Small intestine (tissue), 7 donors: ENCODE results near the gene VWF. TPM values are rescaled to one million over a fixed set of nuclear protein-coding genes. Genes with fewer than 3 reads are reported as not detected.
"Not testable (repeated sequence)": the region's sequence is repeated elsewhere in the genome, so short reads cannot be mapped to it uniquely, and the experiment has no call there.

Experiments used
- DNase-seq, 2 donors: peaks; one replicate each; pipeline versions ENCODE4 v3.0.0 to v3.0.0-alpha.2; 2013
- FAIRE-seq: peaks from 2 replicates; lab custom pipeline; 2012; peaks lifted over from hg19 to GRCh38; lab: Jason Lieb, UNC
- H3K27ac ChIP-seq, 3 donors: one replicate each; pipeline ENCODE4 v1.5.1; 2013; ENCODE audit warnings: low read length in 2 of 3, mild to moderate bottlenecking in 2 of 3, control low read depth in 1 of 3, inconsistent platforms in 1 of 3, low read depth in 1 of 3, moderate library complexity in 1 of 3
- H3K27me3 ChIP-seq, 3 donors: one replicate each; pipeline ENCODE4 v1.6.1; 2013; ENCODE audit warnings: low read length in 3 of 3, inconsistent platforms in 1 of 3; ENCODE audit not compliant: control insufficient read depth in 3 of 3, insufficient read depth in 3 of 3
- H3K36me3 ChIP-seq, 3 donors: one replicate each; pipeline ENCODE4 v1.6.1; 2013; ENCODE audit warnings: low read length in 3 of 3, inconsistent platforms in 1 of 3, low read depth in 1 of 3, mild to moderate bottlenecking in 1 of 3, moderate library complexity in 1 of 3; ENCODE audit not compliant: control insufficient read depth in 3 of 3, insufficient read depth in 2 of 3
- H3K4me1 ChIP-seq, 3 donors: one replicate each; pipeline ENCODE4 v1.6.1; 2013; ENCODE audit warnings: low read length in 2 of 3, inconsistent platforms in 1 of 3, low read depth in 1 of 3, mild to moderate bottlenecking in 1 of 3, moderate library complexity in 1 of 3; ENCODE audit not compliant: control insufficient read depth in 3 of 3, insufficient read depth in 2 of 3
- H3K4me3 ChIP-seq, 3 donors: one replicate each; pipeline ENCODE4 v1.5.1; 2013; ENCODE audit warnings: low read length in 3 of 3, control low read depth in 1 of 3, inconsistent platforms in 1 of 3, low read depth in 1 of 3, mild to moderate bottlenecking in 1 of 3, moderate library complexity in 1 of 3
- H3K9me3 ChIP-seq, 2 donors: one replicate each; pipeline ENCODE4 v1.6.1; 2013; ENCODE audit warnings: low read depth in 1 of 2, low read length in 1 of 2; ENCODE audit not compliant: control insufficient read depth in 2 of 2, insufficient read depth in 1 of 2
- WGBS, 3 donors: extraction: QIAGEN DNeasy Blood & Tissue Kit; methylation state at CpG; one replicate each; pipeline ENCODE4 v1.1.7; 2013; 5-methylcytosine and 5-hydroxymethylcytosine counted together
- polyA plus RNA-seq, 4 donors: library from polyadenylated mRNA; stranded (reverse) in 3 of 4; unstranded in 1 of 4; fragments of 200-250 nt in 3 of 4; fragments of 120-200 nt in 1 of 4; gene quantifications; one replicate each; pipeline versions ENCODE4 v1.2.1 to v1.2.3, GENCODE V29; 2013
- donor health status: healthy with polysubstance abuse.
- donor health status: control.
- donor health status: control.
- donor health status: Bipolar disorder and iron deficiency.
- donor health status: healthy.

Gene VWF
- polyA plus RNA-seq, 4 donors = 2.2 to 82.9 (median 6.1) TPM

- Histone ChIP-seq H3K27me3 (no peaks in the 10 kb centered on the region), H3K4me1 (no peaks in the 10 kb centered on the region), H3K27ac (no peak overlapping the region), H3K36me3 (no peaks in the 10 kb centered on the region), H3K4me3 (no peak overlapping the region), H3K9me3 (peaks cover 0 to 6% of the 10 kb centered on the region in 2 donors)
- FAIRE-seq (no peak), DNase-seq (no peak)
- WGBS, 3 donors = 78 to 81% (median 79%) methylated on average over 8 of the region's 8 CpGs
These were observed 93.5 kb downstream of the VWF start for GRCh38 chr12:6031001-6031400.

GRCh38 chr12:6030081-6030480, 94.4 kb downstream of the VWF start:
- no peak for FAIRE-seq
- DNase-seq = no peak
- no peaks in the 10 kb centered on the region for H3K27me3 ChIP-seq
- H3K27ac ChIP-seq = no peak overlapping the region
- no peaks in the 10 kb centered on the region for H3K36me3 ChIP-seq
- peaks cover 0 to 6% of the 10 kb centered on the region in 2 donors for H3K9me3 ChIP-seq
- no peak overlapping the region for H3K4me3 ChIP-seq
- 65 to 78% (median 72%) methylated on average over 3 of the region's 3 CpGs for whole genome bisulfite sequencing, 3 donors
- H3K4me1 ChIP-seq = no peaks in the 10 kb centered on the region

- FAIRE-seq (no peak), DNase-seq (no peak)
- H3K9me3 ChIP-seq = peaks cover 0 to 6% of the 10 kb centered on the region in 2 donors
- no peaks in the 10 kb centered on the region for H3K4me1 ChIP-seq
- H3K27ac ChIP-seq = no peak overlapping the region
- no peaks in the 10 kb centered on the region for H3K36me3 ChIP-seq
- no peak overlapping the region for H3K4me3 ChIP-seq
- WGBS, 3 donors = 71 to 81% (median 77%) methylated on average over 5 of the region's 5 CpGs
- H3K27me3 ChIP-seq = no peaks in the 10 kb centered on the region
These were observed 95.1 kb downstream of the VWF start for GRCh38 chr12:6029401-6029800.

GRCh38 chr12:6026998-6027397, 97.5 kb downstream of the VWF start:
- no peaks in the 10 kb centered on the region for H3K4me1 ChIP-seq
- peaks cover 0 to 6% of the 10 kb centered on the region in 2 donors for H3K9me3 ChIP-seq
- H3K27me3 ChIP-seq = no peaks in the 10 kb centered on the region
- H3K36me3 ChIP-seq = no peaks in the 10 kb centered on the region
- DNase-seq = no peak
- no peak overlapping the region for H3K4me3 ChIP-seq
- 64 to 77% (median 71%) methylated on average over 6 of the region's 6 CpGs for WGBS, 3 donors
- H3K27ac ChIP-seq = no peak overlapping the region
- no peak for FAIRE-seq

- not testable (repeated sequence) for H3K9me3 ChIP-seq, H3K4me3 ChIP-seq, H3K36me3 ChIP-seq, DNase-seq, FAIRE-seq, H3K27ac ChIP-seq, H3K27me3 ChIP-seq, H3K4me1 ChIP-seq
- WGBS, 3 donors = 74 to 82% (median 80%) methylated on average over 8 of the region's 9 CpGs
These were observed 98.7 kb downstream of the VWF start for GRCh38 chr12:6025703-6026298.

GRCh38 chr12:6024066-6024465, 100.4 kb downstream of the VWF start:
- FAIRE-seq, DNase-seq, H3K9me3 ChIP-seq, H3K27me3 ChIP-seq, H3K27ac ChIP-seq, H3K4me1 ChIP-seq, H3K4me3 ChIP-seq, H3K36me3 ChIP-seq: not testable (repeated sequence)
- 38 to 70% (median 52%) methylated on average over 2 of the region's 2 CpGs for whole genome bisulfite sequencing, 3 donors

GRCh38 chr12:6020930-6021329, 103.5 kb downstream of the VWF start:
- no peaks in the 10 kb centered on the region for H3K4me1 ChIP-seq
- DNase-seq = peak in 1 of 2 donors; percentile 31
- WGBS, 3 donors = 30 to 36% (median 33%) methylated on average over 5 of the region's 5 CpGs
- H3K27me3 ChIP-seq = no peaks in the 10 kb centered on the region
- no peaks in the 10 kb centered on the region for H3K36me3 ChIP-seq
- no peak overlapping the region for H3K27ac ChIP-seq
- no peak for FAIRE-seq
- H3K9me3 ChIP-seq = no peaks in the 10 kb centered on the region
- no peak overlapping the region for H3K4me3 ChIP-seq

GRCh38 chr12:6020511-6020910, 104.0 kb downstream of the VWF start:
- not testable (repeated sequence) for H3K4me1 ChIP-seq, H3K36me3 ChIP-seq, H3K27me3 ChIP-seq, H3K9me3 ChIP-seq, H3K27ac ChIP-seq, FAIRE-seq, H3K4me3 ChIP-seq, DNase-seq
- 70 to 78% (median 76%) methylated on average over 7 to 10 of the region's 10 CpGs for WGBS, 3 donors

GRCh38 chr12:6019256-6019655, 105.2 kb downstream of the VWF start:
- WGBS, 3 donors = 95 to 97% (median 97%) methylated on average over 21 to 24 of the region's 24 CpGs
- H3K4me3 ChIP-seq, FAIRE-seq, H3K27ac ChIP-seq, H3K9me3 ChIP-seq, H3K4me1 ChIP-seq, H3K36me3 ChIP-seq, H3K27me3 ChIP-seq, DNase-seq: not testable (repeated sequence)
